Tibial nerve (tissue), 3 donors: Measurements from ENCODE around the gene ZFTA.

ENCODE experiments used
- CTCF ChIP-seq, 5 experiments: fragments of 200-600 bp in 3 of 5; fragments of 450-650 bp in 2 of 5; sonication (generic) in 3 of 5; IDR thresholded peaks; one replicate each; pipeline ENCODE4 v1.5.1; 2016 to 2019; ENCODE audit warnings: antibody characterized with exemption in 5 of 5, mild to moderate bottlenecking in 3 of 5, moderate library complexity in 2 of 5
- POLR2A ChIP-seq, 2 donors: fragments of 450-650 bp; IDR thresholded peaks; one replicate each; pipeline ENCODE4 v1.6.1; 2017; ENCODE audit warnings: antibody characterized with exemption in 2 of 2, mild to moderate bottlenecking in 2 of 2, moderate library complexity in 2 of 2

- TF ChIP-seq CTCF (IDR thresholded peaks at IDR 0.05) (peak in 3 of 5 experiments; percentile 18 to 55 (median 26)), POLR2A (IDR thresholded peaks at IDR 0.05) (no peak)
These were observed 5.7 kb downstream of the ZFTA start for GRCh38 chr11:63762654-63763495.
